GM23248 (cell line): Measurements from ENCODE around the gene DPPA3. TPM values are rescaled to one million over a fixed set of nuclear protein-coding genes. Genes with fewer than 3 reads are reported as not detected.
A peak's percentile ranks its signal among the peaks of the same experiment; 100 is the strongest.

Source experiments
- DNase-seq: peaks from one replicate; pipeline ENCODE4 v3.0.0-alpha.2; 2015
- H2AFZ ChIP-seq: fragments of 200-600 bp; sonication (generic); 2 replicates; pipeline ENCODE4 v1.6.1; 2016; ENCODE audit warnings: antibody characterized with exemption
- H3F3A ChIP-seq: fragments of 200-600 bp; sonication (generic); 2 replicates; pipeline ENCODE4 v1.6.1; 2016; ENCODE audit warnings: mild to moderate bottlenecking, antibody characterized with exemption, mixed run types; ENCODE audit not compliant: insufficient read depth
- H3K27ac ChIP-seq: fragments of 200-600 bp; sonication (generic); 2 replicates; pipeline ENCODE4 v1.5.1; 2016; ENCODE audit warnings: mild to moderate bottlenecking
- H3K27me3 ChIP-seq: fragments of 200-600 bp; sonication (generic); replicated peaks from 2 replicates; pipeline ENCODE4 v1.6.1; 2016; ENCODE audit warnings: mild to moderate bottlenecking; ENCODE audit not compliant: insufficient read depth
- H3K36me3 ChIP-seq: fragments of 200-600 bp; sonication (generic); 2 replicates; pipeline ENCODE4 v1.6.1; 2016; ENCODE audit warnings: low read depth, mild to moderate bottlenecking
- H3K4me1 ChIP-seq: fragments of 200-600 bp; sonication (generic); 2 replicates; pipeline ENCODE4 v1.6.1; 2016; ENCODE audit warnings: mild to moderate bottlenecking; ENCODE audit not compliant: insufficient read depth
- H3K4me2 ChIP-seq: fragments of 200-600 bp; sonication (generic); one replicate; pipeline ENCODE4 v1.6.1; 2016; ENCODE audit warnings: mild to moderate bottlenecking; ENCODE audit not compliant: unreplicated experiment
- H3K4me3 ChIP-seq: fragments of 200-600 bp; sonication (generic); 2 replicates; pipeline ENCODE4 v1.5.1; 2016; ENCODE audit warnings: mild to moderate bottlenecking
- H3K79me2 ChIP-seq: fragments of 200-600 bp; sonication (generic); 2 replicates; pipeline ENCODE4 v1.6.1; 2016; ENCODE audit warnings: mild to moderate bottlenecking; ENCODE audit not compliant: insufficient read depth
- H3K9ac ChIP-seq: fragments of 200-600 bp; sonication (generic); 2 replicates; pipeline ENCODE4 v1.6.1; 2016; ENCODE audit warnings: mild to moderate bottlenecking
- H3K9me2 ChIP-seq: fragments of 200-600 bp; sonication (generic); 2 replicates; pipeline ENCODE4 v1.6.1; 2016; ENCODE audit warnings: mixed run types, mild to moderate bottlenecking, moderate library complexity; ENCODE audit not compliant: insufficient read depth
- H3K9me3 ChIP-seq: fragments of 200-600 bp; sonication (generic); one replicate; pipeline ENCODE4 v1.6.1; 2017; ENCODE audit warnings: low read depth
- H4K20me1 ChIP-seq: fragments of 200-600 bp; sonication (generic); 2 replicates; pipeline ENCODE4 v1.6.0; 2016; ENCODE audit not compliant: insufficient read depth
- EZH2 ChIP-seq: fragments of 200-600 bp; sonication (generic); IDR thresholded peaks from 2 replicates; pipeline ENCODE4 v1.6.1; 2018; ENCODE audit warnings: antibody characterized with exemption, mild to moderate bottlenecking; ENCODE audit not compliant: insufficient read depth, poor library complexity, severe bottlenecking
- EZH2phosphoT487 ChIP-seq: fragments of 200-600 bp; sonication (generic); IDR thresholded peaks from 2 replicates; pipeline ENCODE4 v1.6.1; 2018; ENCODE audit warnings: antibody characterized with exemption, moderate library complexity, mild to moderate bottlenecking, low read depth; ENCODE audit not compliant: insufficient read depth
- WGBS, 2 experiments: methylation state at CpG; one replicate each; pipeline ENCODE4 v1.1.6; 2015 to 2017; ENCODE audit warnings: low lambda C conversion rate in 2 of 2, low coverage in 1 of 2; ENCODE audit errors: missing lambda C conversion rate in 2 of 2; 5-methylcytosine and 5-hydroxymethylcytosine counted together
- in situ Hi-C: fragments of 300-500 bp; cut with MboI; formaldehyde crosslinking; loops from 2 replicates; pipeline ENCODE4 v1.15.0; 2020
- polyA plus RNA-seq: library from polyadenylated mRNA; unstranded; fragments of >200 nt; fragmentation: Nextera tagmentation; extraction: Ambion mirVana; gene quantifications from 2 replicates; pipeline ENCODE4 v1.2.1, GENCODE V29; 2016
- total RNA-seq: library from RNA; depleted of rRNA; stranded (reverse); fragments of >200 nt; shearing (Covaris generic); gene quantifications from 2 replicates; pipeline ENCODE4 v1.2.3, GENCODE V29; 2014

Gene DPPA3
- total and polyA plus RNA-seq, 2 experiments from 2014 or later = not detected

DNA sequence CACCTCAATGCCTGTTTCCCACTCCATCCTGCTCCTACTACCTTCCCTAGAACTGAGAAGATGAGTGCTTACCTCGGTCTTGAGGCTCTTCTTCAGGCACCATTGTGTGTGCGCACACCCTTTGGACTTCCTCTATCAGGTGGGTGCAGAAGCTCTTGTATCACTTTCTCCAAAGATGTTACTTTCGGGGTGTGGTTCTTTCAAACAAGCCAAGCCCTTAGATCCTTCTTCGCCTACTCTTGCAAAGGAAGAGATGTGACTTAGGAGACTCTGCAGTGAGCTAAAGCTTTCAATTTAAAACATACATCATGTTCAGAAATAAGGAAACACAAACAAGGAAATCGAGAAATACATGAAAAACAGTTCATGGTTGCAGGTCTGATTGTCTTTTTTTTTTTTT is 36.0 kb downstream of the DPPA3 start, which contains the start of gene CLEC4C:
CLEC4C (minus strand) TSS at position 130 of the 400 bp plus-strand sequence; CDS start at position 103, 27 bp downstream.
- Histone ChIP-seq H2AFZ (no peak within 1 kb of the TSS), H3K9ac (no peak within 1 kb of the TSS), H3K36me3 (no peaks in the 10 kb centered on the region), H4K20me1 (no peaks in the 10 kb centered on the region), H3F3A (no peaks in the 10 kb centered on the region), H3K9me3 (no peaks in the 10 kb centered on the region), H3K4me1 (no peaks in the 10 kb centered on the region), H3K4me2 (no peak within 1 kb of the TSS), H3K27me3 (no peaks in the 10 kb centered on the region; the same call in none of the 2 replicates), H3K4me3 (no peak within 1 kb of the TSS), H3K79me2 (no peaks in the 10 kb centered on the region), H3K27ac (no peak within 1 kb of the TSS), H3K9me2 (no peaks in the 10 kb centered on the region)
- WGBS, 2 experiments = 35 to 44% methylated on average over 5 of the region's 5 CpGs
- TF ChIP-seq EZH2phosphoT487 (no peak), EZH2 (no peak)
- in situ Hi-C loops = no loop called here
- no peak for DNase-seq

DNA sequence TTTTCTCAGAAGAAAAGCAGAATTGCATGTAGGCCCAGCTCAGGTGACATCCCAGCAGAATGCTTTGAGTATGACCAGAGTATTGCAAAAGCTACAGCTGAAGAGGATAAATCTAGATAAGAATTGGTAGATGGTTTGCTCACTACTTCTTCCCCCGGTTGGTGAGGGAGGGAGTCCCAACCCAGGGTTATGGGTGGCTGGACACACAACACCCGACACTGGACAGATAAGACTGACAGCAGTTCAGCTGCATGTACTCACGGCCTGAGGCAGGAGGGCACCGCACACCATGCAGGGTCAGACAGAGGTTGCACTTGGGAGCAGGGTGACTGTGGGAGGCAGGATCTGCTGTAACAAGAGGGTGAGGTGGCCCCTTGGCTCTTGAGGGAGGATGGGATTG is 37.6 kb downstream of the DPPA3 start:
- H2AFZ ChIP-seq = no peak overlapping the region
- H3K79me2 ChIP-seq = no peaks in the 10 kb centered on the region
- no peaks in the 10 kb centered on the region for H3K4me1 ChIP-seq
- H3K9me3 ChIP-seq = no peaks in the 10 kb centered on the region
- H3K4me3 ChIP-seq = no peak overlapping the region
- TF ChIP-seq EZH2phosphoT487 (no peak), EZH2 (no peak)
- H4K20me1 ChIP-seq = no peaks in the 10 kb centered on the region
- no peak for DNase-seq
- H3K9ac ChIP-seq = no peak overlapping the region
- H3K36me3 ChIP-seq = no peaks in the 10 kb centered on the region
- H3K27me3 ChIP-seq = no peaks in the 10 kb centered on the region; the same call in none of the 2 replicates
- no peak overlapping the region for H3K27ac ChIP-seq
- H3F3A ChIP-seq = no peaks in the 10 kb centered on the region
- no peak overlapping the region for H3K4me2 ChIP-seq
- in situ Hi-C loops = no loop called here
- 29 to 52% methylated on average over 4 of the region's 4 CpGs for WGBS, 2 experiments
- no peaks in the 10 kb centered on the region for H3K9me2 ChIP-seq

- H2AFZ ChIP-seq = no peak overlapping the region
- H4K20me1 ChIP-seq = no peaks in the 10 kb centered on the region
- H3K79me2 ChIP-seq = no peaks in the 10 kb centered on the region
- no peak for DNase-seq
- H3K4me3 ChIP-seq = no peak overlapping the region
- TF ChIP-seq EZH2phosphoT487 (no peak), EZH2 (no peak)
- H3K9me2 ChIP-seq = no peaks in the 10 kb centered on the region
- in situ Hi-C loops = no loop called here
- no peaks in the 10 kb centered on the region for H3K36me3 ChIP-seq
- 16 to 19% methylated on average over 8 of the region's 8 CpGs for WGBS, 2 experiments
- H3K9me3 ChIP-seq = no peaks in the 10 kb centered on the region
- no peak overlapping the region for H3K4me2 ChIP-seq
- no peaks in the 10 kb centered on the region for H3K4me1 ChIP-seq
- H3K27me3 ChIP-seq = no peaks in the 10 kb centered on the region; the same call in none of the 2 replicates
- no peak overlapping the region for H3K27ac ChIP-seq
- H3K9ac ChIP-seq = no peak overlapping the region
- no peaks in the 10 kb centered on the region for H3F3A ChIP-seq
These were observed 38.2 kb downstream of the DPPA3 start for GRCh38 chr12:7749442-7749841.

DNA sequence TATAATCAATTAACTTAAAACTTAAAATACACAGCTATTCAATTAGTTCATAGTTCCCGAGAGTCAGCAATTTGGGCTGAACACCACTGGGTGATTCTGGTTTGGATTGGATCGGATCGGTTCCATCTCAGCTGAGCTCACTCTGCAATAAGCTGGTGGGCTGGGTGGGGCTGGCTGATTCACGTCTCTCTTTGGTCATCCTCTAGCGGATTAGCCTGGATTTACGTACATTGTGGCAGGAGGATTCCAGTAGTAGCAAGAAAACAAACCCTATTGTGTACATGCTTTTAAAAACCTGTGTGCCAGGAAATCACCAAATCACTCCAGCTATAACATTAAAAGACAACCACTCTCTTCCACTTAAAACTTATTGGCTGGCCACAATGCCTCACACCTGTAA is 39.1 kb downstream of the DPPA3 start:
- 33 to 44% methylated on average over 6 of the region's 6 CpGs for WGBS, 2 experiments

More for the DNA sequence above, 39.1 kb downstream of the DPPA3 start:
- no peak overlapping the region for H3K9ac ChIP-seq
- H3K27ac ChIP-seq = no peak overlapping the region
- peak; percentile 7 for DNase-seq
- no peaks in the 10 kb centered on the region for H3K9me2 ChIP-seq
- H4K20me1 ChIP-seq = no peaks in the 10 kb centered on the region
- no peaks in the 10 kb centered on the region; the same call in none of the 2 replicates for H3K27me3 ChIP-seq
- no peak for TF ChIP-seq EZH2phosphoT487
- no peak for TF ChIP-seq EZH2
- H3K4me1 ChIP-seq = no peaks in the 10 kb centered on the region
- no peak overlapping the region for H3K4me3 ChIP-seq
- H3K36me3 ChIP-seq = no peaks in the 10 kb centered on the region
- no peak overlapping the region for H3K4me2 ChIP-seq
- no peaks in the 10 kb centered on the region for H3K9me3 ChIP-seq
- H2AFZ ChIP-seq = no peak overlapping the region
- in situ Hi-C loops = no loop called here
- no peaks in the 10 kb centered on the region for H3K79me2 ChIP-seq
- no peaks in the 10 kb centered on the region for H3F3A ChIP-seq
